ENCODE results near the gene ENGASE. TPM values are rescaled to one million over a fixed set of nuclear protein-coding genes. Genes with fewer than 3 reads are reported as not detected.

The ENGASE gene
- total RNA-seq, 1 donor from 2014 or later, result 10.5 TPM

DNA sequence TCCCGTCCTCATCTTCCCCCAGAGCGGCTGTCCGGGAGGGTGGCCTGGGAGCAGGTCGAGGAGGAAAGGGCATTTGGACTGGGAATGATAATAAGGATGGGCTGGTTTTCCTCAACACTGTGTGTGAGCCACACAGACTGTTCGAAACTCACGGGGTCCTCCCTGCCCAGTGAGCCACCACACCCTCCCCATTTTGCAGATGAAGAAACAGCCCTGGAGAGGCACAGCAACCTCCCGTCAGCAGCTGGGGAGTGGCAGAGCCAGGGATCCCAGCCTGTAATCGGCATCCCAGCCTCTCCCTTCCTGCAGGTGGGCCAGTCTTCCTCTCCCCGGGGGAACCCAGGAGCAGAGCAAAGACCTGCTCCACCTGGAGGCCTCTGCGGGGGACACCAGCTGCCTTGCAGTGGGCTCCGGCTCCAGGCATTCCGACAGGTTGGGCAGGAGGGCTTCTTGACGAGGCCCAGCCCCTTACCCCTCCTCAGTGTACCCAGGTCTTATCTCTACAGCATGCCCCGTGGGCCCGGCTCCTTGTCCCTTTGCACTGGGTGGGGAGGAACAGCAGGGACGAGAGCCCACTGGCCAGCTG, 23.8 kb downstream of the ENGASE start:
- DNase-seq (ENCODE audit: low read depth), result no peak
- no peak for FAIRE-seq
- TF ChIP-seq, protein P1, sequence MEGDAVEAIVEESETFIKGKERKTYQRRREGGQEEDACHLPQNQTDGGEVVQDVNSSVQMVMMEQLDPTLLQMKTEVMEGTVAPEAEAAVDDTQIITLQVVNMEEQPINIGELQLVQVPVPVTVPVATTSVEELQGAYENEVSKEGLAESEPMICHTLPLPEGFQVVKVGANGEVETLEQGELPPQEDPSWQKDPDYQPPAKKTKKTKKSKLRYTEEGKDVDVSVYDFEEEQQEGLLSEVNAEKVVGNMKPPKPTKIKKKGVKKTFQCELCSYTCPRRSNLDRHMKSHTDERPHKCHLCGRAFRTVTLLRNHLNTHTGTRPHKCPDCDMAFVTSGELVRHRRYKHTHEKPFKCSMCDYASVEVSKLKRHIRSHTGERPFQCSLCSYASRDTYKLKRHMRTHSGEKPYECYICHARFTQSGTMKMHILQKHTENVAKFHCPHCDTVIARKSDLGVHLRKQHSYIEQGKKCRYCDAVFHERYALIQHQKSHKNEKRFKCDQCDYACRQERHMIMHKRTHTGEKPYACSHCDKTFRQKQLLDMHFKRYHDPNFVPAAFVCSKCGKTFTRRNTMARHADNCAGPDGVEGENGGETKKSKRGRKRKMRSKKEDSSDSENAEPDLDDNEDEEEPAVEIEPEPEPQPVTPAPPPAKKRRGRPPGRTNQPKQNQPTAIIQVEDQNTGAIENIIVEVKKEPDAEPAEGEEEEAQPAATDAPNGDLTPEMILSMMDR (IDR thresholded peaks at IDR 0.05; ENCODE audit: insufficient read depth, low read length, severe bottlenecking), result no peak
- peaks cover 18% of the 10 kb centered on the region for H3K27me3 ChIP-seq (ENCODE audit: control insufficient read depth, insufficient read depth, low read length)
- H3K36me3 ChIP-seq (ENCODE audit: control insufficient read depth, insufficient read depth, low read length), result no peaks in the 10 kb centered on the region
- H3K4me3 ChIP-seq (ENCODE audit: low read depth, low read length), result no peak overlapping the region

DNA sequence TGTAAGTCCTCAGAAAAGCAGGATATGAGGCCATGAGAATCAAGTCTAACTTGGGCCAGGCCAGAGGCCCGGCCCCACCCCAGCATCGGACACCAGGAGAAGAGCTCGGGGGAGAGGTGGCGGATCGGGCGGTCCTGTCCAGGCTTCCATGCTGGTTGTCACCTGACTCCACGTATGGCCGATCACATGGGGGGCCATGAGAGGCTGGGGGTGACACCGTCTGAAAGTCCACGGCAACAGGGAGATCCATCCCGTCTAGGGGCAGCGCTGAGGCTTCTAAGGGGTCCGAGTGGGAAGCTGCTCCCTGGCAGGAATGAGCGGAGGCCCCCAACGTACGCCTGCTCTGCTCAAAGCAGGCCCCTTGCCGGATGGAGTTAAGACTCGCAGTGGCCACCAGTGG, 25.8 kb downstream of the ENGASE start:
- TF ChIP-seq, protein P1 (IDR thresholded peaks at IDR 0.05; ENCODE audit: insufficient read depth, low read length, severe bottlenecking), result no peak
- H3K4me3 ChIP-seq (ENCODE audit: low read depth, low read length), result no peak overlapping the region
- FAIRE-seq (no peak), DNase-seq (ENCODE audit: low read depth) (no peak)
- H3K27me3 ChIP-seq (ENCODE audit: control insufficient read depth, insufficient read depth, low read length), result peaks cover 17% of the 10 kb centered on the region
- no peaks in the 10 kb centered on the region for H3K36me3 ChIP-seq (ENCODE audit: control insufficient read depth, insufficient read depth, low read length)

DNA sequence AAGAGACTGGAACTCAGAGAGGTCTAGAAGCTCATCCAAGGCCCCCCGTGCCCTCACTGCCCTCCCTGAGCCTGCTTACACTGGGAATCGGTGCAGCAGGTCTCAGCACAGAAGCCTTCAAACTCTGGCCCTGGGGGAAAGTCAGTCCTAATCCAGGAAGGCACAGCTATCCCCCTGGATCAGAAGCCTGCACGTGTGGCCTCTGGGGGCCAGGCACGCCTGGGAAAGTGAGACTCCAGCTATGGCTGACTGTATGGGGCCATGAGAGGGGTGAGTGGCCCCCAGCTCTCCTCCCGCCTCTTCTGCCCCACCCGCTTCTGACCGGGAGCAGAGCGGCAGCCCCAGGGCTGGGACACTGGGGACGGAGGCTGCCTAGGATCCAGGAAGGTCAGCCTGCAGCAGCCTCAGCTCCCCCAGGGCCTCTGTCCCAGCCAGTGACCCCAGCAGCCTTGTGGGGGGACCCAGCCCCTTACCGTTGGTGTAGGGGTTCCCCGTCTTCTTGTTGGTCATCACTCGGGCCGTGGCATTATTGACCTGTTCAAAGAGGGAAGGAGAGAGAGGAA, 26.6 kb downstream of the ENGASE start:
- Histone ChIP-seq H3K36me3 (ENCODE audit: control insufficient read depth, insufficient read depth, low read length) (no peaks in the 10 kb centered on the region), H3K27me3 (ENCODE audit: control insufficient read depth, insufficient read depth, low read length) (peaks cover 15% of the 10 kb centered on the region), H3K4me3 (ENCODE audit: low read depth, low read length) (no peak overlapping the region)
- TF ChIP-seq, protein P1 (IDR thresholded peaks at IDR 0.05; ENCODE audit: insufficient read depth, low read length, severe bottlenecking), result no peak
- no peak for DNase-seq (ENCODE audit: low read depth)
- peak; percentile 13 for FAIRE-seq

DNA sequence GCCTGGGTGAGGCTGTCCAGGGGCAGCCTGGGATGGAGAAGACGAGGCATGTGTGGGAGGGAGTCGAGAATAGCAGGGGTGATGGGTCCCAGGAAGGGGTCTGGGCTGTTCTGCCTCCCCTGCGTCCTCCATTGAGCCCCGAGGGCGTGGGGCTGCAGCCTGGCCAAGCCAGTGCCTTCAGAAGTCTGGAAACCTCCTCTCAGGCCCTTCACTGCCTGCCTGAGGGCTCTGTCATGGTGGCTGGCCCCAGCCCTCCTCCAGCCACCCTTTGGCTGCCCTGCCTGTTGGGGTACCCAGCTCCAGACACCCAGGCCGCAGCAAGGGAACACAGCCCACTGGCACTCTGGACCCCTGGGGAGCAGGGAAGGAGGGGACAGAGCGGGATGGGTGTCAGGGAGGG, 27.6 kb downstream of the ENGASE start:
- Histone ChIP-seq H3K4me3 (ENCODE audit: low read depth, low read length) (no peak overlapping the region), H3K36me3 (ENCODE audit: control insufficient read depth, insufficient read depth, low read length) (no peaks in the 10 kb centered on the region), H3K27me3 (ENCODE audit: control insufficient read depth, insufficient read depth, low read length) (peaks cover 11% of the 10 kb centered on the region)
- FAIRE-seq (no peak), DNase-seq (ENCODE audit: low read depth) (no peak)
- TF ChIP-seq, protein P1 (IDR thresholded peaks at IDR 0.05; ENCODE audit: insufficient read depth, low read length, severe bottlenecking), result no peak

DNA sequence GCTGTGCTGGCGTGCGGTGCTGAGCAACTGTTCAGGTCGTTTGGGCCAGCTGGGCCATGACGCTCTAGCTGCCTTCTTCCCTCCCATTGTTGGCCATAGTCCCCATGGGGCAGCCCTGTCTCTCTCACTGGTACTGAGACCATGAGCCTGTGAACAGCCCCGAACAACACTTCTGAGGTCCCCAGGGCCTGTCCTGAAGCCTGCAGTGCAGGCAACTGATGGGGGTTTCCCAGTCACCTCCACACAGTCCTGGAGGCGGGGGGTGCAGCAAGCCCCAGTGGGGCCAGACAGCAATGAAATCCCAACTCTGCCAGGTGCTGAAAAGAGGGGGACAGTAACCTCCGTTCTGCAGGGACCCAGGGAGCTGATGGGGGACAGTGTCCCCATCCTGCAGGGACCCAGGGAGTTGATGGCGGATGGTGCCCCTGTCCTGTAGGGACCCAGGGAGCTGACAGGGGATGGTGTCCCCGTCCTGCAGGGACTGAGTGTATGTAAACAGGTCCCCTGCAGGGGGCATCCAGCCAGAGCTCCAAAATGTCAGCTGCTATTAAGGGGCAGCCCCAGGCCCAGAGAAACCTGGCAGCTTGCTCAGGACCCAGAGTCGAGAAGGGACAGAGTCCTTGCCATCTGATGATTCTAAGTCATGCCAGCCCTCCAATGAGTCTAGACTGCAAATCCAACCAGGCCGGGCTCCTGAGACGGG, 30.4 kb downstream of the ENGASE start:
- DNase-seq (ENCODE audit: low read depth) (no peak), FAIRE-seq (peak; percentile 64)
- no peaks in the 10 kb centered on the region for H3K36me3 ChIP-seq (ENCODE audit: control insufficient read depth, insufficient read depth, low read length)
- TF ChIP-seq, protein P1 (IDR thresholded peaks at IDR 0.05; ENCODE audit: insufficient read depth, low read length, severe bottlenecking), result no peak
- H3K27me3 ChIP-seq (ENCODE audit: control insufficient read depth, insufficient read depth, low read length), result peaks cover 1% of the 10 kb centered on the region
- no peak overlapping the region for H3K4me3 ChIP-seq (ENCODE audit: low read depth, low read length)

Measured in bronchial epithelial cell (primary cell).